Astrocyte (in vitro differentiated cells and primary cell): ENCODE data around the gene SMAD1.

ENCODE experiments used
- CTCF ChIP-seq: IDR thresholded peaks from 2 replicates; pipeline ENCODE4 v1.5.1; 2011; ENCODE audit warnings: low read depth, mild to moderate bottlenecking, inconsistent platforms, low read length, moderate library complexity; ENCODE audit not compliant: insufficient read depth
- EZH2 ChIP-seq: IDR thresholded peaks from 2 replicates; pipeline ENCODE4 v1.6.1; 2012; ENCODE audit warnings: mild to moderate bottlenecking, low read length, inconsistent platforms; ENCODE audit not compliant: insufficient read depth

- TF ChIP-seq CTCF = no peak
- TF ChIP-seq EZH2 = no peak
Measured at GRCh38 chr4:145511913-145512522, 30.4 kb downstream of the SMAD1 start.
